NCI-H2227 treated with DMSO at 0.1 percent for 48 hours (cell line): Measurements from ENCODE around the gene SYCE3.

Experiments used
- DNase-seq: peaks from one replicate; lab custom pipeline; 2025; lab: John Stamatoyannopoulos, UW

Gene SYCE3

DNA sequence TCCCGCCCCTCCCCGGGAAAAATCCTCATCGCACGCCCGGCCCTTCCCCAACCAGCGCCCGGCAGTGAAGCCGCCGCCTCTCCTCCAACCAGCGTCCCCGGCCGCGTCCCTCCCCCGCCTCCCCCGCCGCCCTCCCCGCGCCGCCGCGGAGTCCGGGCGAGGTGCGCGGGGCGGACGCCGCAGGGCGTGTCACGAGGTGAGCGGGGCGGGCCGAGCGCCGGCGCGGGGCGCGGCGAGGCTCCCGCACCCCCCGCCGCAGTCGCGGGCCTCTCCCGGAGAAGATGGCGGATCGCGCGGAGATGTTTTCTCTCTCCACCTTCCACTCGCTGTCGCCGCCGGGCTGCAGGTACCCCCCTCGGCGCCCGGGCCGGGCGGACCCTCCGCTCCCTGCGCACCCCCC is 37.8 kb upstream of the SYCE3 start, which contains the start of gene MAPK8IP2:
MAPK8IP2 (plus strand) TSS at position 256 of the 400 bp plus-strand sequence; CDS start at position 282, 26 bp downstream.
- peak; percentile 21 for DNase-seq

DNA sequence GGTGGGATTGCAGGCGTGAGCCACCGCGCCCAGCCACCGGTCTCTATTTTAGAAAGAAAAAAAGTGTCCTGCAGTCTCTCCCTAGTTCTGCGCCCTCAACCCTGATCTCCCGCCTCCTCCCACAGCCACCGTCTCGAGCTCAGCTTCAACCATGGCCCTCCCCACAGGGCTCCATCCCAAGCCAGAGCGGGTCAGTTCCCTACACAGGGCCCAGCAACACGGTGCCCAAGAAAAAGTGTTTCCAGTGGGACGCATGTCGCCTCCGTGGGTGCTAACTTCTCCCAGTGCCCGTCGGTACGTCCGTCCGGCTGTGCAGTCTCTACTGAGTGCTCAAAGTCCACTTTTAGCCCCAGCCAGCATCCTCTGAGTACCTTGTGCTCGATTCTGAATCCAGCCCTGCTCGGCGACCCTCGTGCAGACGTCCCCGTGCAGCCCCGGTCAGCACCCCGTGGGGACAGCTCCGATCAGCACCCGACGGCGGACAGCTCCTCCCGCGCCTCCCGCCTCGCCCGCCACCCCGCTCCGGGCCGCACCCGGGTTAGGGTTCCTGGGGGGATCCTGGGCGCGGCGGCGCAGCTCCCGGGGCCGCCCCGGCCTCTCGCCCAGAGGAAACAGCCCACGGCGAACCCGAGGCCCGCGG is 37.2 kb upstream of the SYCE3 start:
- peak; percentile 3 for DNase-seq

DNA sequence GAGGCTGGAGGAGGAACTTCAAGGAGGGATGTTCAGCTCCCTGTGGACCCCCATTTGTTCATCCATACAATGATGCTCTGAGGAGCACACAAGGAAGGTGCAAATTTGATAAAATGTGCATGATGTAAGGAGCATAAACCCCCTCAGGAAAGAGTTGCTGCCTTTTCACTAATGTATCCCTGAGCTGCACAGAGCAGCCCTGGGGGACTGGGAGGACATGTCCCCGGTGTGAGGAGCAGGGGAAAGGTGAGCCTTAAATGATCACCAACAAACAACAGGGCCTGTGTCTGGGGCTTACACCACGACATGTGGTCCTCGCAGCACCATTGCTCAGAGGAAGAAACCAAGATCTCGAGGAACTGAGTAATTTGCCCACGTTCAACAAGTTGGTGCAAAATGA is 34.4 kb upstream of the SYCE3 start:
- no peak for DNase-seq

DNA sequence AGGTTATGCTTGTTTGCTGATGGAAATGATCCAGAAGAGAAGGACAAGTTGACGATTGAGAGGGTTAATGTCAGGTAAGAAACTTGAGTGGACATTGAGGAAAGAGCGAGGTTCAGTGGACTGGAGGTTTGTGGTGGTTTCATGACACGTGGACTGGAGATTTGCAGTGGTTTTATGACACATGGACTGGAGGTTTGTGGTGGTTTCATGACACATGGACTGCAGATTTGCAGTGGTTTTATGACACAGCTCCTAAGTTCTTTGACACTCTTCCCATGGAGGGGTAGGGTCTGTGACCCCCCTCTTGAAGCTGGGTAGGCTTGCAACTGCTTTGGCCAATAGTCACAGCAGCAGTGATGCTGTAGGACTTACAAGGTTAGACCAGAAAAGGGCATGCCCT is 32.5 kb upstream of the SYCE3 start:
- no peak for DNase-seq

DNA sequence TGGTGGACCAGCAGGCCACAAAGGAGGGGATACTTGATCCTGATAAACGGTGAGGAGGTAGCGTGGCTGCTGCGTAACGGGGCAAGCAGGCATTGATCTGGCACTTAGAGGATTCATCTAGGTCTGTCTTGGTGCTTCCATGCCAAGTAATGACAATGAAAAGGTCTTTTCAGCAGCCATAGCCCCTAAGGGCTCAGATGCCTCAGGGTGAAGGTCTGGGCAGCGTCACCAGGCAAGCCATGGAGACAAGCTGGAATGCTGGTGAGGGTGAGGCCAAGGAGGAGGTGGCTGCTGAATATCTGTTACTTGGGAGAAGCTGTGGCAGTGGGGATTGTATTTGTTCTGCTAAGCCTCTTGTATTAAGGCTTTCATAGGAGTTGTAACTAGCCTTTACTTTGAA is 24.7 kb upstream of the SYCE3 start:
- no peak for DNase-seq

DNA sequence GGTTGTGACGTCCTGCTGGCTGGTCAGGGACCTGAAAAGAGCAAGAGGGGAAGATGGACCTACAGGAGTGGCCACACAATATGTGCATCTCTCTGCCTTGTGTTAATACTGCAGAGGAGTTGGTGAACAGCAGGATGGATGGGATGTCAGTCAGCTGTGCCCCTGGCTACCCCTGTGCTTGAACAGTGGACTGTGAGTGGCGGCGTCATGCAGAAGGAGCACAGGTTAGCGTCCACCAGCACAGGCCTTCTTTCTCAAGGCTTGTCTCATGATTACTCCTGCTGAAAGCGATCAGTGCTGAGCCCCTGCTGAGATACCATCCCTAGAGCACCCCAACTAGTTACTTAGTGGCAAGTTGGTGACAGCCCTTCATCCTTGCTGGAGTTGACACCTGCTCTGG is 23.7 kb upstream of the SYCE3 start:
- no peak for DNase-seq

DNA sequence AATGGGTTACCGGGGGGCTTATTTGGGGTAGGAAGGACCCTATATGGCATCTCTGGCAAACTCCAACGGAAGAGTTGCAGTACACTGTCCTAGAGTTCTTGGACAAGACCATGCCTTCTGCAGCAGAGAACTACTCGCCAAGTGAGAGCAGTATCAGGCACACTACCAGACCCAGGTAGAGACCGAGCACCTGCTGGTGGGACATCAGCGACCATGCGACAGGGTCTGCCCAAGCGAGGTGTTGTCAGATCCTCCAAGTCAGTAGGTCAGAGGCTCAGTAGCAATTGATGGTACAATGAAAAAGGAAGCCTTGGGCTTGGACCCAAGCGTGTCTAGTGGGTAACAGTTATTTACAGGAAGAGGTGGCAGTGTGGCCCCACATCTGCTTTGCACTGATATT is 23.1 kb upstream of the SYCE3 start:
- DNase-seq = no peak

DNA sequence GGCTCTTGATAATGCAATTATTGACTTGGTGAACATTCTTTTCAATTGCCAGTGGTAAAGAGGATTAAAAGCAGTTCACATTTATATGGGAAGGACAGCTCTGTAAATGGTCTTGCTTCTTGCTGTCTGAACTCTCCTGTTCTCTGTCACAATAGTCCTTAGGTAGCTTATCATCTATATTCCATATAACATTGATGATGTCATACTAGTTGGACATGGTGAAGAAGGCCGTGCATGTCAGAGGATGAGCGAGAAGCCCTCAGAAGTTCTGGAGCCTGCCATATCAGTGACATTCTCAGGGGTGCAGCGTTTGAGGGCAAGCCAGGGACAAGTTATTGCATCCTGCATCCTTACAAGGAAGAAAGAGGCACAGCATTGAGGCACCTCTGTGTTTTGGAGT is 22.5 kb upstream of the SYCE3 start:
- DNase-seq = no peak

DNA sequence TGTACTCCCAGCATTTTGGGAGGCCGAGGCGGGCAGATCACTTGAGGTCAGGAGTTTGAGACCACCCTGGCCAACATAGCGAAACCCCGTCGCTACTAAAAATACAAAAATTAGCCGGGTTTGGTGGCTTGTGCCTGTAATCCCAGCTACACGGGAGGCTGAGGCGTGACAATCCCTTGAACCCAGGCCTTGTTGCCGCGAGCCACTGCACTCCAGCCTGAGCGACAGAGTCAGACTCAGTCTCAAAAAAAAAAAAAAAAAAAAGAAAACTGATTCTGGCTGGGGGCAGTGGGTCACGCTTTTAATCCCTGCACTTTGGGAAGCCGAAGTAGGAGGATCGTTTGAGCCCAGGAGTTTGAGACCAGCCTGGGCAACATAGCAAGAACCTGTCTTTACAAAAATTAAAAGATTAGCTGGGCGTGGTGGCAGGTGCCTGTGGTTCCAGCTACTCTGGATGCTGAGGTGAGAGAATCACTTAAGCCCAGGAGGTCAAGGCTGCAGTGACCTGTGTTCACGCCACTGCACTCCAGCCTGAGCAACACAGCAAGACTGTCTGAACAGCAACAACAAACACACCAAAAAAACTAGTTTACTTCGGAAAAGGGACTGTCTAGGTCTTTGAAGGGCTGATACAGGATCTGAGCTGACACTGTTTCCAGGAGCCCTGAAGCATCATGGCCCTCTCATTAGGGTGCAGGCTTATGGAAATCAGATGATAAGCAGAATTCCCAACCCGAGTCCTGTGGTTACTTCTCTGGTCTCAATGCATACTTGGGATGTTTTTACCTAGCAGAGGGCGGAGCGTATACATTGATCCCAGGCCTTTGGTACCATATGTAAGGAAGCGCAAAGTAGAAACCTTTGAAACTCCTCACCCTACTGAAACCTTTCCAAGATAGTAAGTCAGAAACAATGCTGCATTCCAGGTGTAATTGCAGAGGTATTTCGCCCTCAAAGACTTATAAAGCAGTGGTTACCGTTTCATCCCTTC is 21.7 kb upstream of the SYCE3 start:
- DNase-seq = no peak

DNA sequence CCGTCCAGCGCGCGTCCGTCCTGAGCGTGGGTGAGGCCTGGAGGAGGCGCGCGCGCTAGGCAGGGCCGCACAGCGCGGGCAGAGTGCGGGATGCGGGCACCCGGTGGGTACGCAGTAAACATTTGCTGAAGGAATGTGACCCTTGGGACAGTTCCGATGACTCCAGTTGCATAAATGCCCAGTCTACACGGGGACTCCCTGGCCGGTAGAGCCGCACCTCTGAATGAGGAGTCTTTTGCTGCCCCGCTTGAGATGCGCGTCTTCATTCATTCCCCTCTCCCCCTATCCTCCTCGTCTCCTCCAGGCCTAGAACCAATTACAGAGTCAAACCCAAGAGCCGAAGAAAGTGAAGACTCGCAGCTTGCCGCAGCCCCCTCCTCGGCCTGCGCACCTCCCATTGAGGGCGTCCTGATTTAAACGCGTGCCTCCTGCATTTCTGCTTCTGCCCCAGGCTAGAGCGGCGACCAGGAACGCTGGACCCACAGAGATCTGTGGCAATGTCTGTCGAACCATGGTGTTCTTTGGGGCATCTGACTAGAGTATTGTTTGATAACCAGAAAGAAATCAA is 20.7 kb upstream of the SYCE3 start:
- DNase-seq = no peak

DNA sequence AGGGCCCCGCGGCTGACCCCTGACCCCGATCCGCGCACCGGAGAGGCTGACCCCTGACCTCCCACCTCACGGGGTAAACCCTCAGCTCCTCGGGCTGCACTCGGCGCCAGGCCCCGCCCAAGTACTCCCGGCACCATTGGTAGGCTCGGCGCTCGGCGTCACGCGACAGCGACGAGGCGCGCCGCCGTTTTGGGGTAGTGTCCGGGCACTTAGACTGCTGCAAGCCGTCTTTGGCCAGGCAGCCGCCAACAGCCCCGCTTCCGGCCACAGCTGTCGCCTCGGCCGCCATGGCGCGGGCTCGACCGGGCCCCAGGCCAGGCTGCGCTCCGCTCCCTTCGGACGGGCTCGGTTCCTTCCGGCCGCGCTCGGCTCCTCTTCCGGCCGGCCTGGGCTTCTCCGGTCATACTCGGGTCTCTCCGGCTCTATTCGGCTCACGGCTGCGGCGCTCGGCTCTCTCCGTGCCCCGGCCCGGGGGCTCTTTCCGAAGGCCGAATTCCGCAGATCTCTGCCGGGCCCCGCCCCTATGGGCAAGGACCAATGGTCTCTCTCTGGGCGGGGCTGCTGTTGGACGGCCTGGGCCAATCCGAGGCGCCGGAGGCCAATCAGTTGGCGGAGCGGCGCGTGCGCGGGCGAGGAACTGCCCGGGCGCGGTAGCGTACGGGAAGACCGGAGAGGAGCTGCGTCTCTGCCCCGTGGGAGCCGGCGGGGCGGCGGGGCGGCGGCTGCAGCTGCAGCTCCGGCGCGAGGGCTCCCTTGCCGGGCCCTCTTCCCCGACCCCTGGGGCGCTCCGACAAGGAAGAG is 20.0 kb upstream of the SYCE3 start, which contains the start of gene CHKB:
CHKB (minus strand) TSS at position 357 of the 801 bp plus-strand sequence; CDS start at position 289, 68 bp downstream.
- peak; percentile 94 for DNase-seq

DNA sequence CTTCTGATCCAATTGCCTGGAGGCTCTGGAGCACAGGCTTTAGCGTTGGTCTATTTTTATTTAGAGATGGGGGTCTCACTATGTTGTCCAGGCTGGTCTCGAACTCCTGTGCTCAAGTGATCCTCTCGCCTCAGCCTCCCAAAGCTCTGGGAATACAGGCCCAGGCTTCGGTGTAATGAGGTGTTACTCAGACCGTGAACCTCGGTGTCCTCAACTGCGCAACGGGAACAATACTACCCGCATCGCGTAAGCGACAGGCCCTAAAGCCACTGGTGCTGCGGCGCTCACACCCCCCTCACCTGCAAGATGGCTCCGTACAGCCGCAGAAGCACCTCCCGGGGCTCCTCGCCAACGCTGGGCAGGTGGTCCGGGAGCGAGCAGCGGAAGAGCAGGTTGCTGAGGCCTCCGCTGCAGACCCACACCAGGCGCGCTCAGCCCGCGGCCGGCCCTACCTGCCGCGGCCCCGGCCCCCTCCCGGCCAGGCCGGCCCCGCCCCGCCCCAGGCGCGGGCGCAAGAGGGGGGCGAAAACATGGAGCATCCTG is 19.3 kb upstream of the SYCE3 start:
- no peak for DNase-seq

DNA sequence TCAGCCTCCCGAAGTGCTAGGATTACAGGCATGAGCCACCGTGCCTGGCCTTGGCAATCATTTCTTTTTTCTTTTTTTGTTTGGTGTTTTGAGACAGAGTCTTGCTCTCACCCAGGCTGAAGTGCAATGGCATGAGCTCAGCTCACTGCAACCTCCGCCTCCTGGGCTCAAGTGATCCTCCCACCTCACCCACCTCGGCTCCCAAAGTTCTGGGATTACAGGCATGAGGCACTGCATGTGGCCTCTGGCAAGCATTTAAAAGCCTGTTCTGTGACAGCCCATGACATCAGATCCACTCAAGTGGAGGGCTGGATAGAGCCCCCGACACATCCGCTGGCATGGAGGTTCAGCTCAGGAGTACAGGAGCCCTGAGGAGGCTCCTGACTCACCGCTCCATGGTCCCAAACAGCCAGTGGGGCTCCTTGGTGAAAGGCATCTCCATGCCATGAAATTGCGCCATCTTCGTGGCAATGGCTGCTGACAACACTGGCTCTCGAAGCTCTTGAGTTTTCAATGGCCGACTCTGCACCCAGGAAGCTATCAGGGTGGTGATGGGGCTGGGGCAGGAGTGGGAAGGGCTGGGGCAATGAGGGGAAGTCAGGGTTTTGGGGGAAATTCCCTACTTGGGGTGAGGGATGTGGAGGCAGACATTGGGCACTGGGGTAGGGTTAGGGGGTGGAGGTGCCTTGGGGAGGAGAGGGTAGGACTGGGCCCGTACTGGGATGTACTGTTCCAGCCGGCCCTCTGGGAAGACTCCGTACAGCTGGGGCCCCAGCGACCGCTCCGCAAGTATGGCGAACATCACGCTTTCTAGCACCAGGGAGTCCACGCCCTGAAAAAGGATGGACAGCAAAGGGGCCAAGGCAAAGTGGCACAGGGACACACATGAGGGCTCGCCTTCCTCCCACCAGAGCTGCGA is 18.6 kb upstream of the SYCE3 start:
- no peak for DNase-seq

DNA sequence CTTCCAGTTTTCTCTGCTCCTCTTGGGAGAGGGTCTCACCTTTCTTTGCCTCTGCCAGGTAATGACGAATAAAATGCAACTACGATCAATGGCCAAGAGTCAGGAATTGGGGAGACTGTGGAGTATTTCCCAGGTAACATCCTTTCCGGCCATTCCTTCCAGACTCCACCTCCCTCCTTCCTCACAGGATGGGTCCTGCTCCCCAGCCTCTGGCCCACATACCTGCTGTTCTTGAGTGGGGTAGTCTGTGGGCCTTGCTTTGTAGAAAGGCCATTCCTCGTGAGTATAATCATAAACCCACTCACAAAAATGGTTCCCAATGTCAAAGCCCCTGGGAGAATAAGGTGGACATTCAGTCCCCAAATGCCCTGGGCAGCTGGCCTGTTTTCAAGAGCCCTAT is 17.0 kb upstream of the SYCE3 start:
- DNase-seq = no peak

DNA sequence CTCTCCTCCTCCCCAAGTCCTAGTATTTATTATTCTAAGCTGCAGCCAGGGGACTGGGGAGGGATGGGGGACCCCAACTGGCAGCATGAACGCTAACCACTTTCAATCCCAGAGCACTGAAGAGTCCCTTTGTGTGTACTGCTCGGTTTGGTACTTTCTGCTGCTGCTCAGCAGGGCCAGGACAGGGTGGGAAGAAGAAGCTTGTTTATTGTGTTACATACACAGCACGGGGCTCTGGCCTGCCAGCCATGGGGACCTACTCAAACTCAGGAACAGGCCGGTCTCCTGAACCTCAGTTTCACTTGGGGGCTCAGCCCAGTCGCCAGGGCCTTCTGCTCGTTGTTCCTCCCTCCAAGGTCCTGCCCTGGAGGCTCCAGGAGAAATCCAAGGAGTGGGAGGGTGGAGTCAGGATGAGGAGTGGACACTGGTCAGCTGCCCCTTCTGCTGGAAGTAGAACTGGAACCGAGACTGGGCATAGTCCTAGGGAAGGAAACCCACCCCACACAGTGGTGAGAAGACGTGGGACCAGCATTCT is 16.1 kb upstream of the SYCE3 start:
- no peak for DNase-seq

DNA sequence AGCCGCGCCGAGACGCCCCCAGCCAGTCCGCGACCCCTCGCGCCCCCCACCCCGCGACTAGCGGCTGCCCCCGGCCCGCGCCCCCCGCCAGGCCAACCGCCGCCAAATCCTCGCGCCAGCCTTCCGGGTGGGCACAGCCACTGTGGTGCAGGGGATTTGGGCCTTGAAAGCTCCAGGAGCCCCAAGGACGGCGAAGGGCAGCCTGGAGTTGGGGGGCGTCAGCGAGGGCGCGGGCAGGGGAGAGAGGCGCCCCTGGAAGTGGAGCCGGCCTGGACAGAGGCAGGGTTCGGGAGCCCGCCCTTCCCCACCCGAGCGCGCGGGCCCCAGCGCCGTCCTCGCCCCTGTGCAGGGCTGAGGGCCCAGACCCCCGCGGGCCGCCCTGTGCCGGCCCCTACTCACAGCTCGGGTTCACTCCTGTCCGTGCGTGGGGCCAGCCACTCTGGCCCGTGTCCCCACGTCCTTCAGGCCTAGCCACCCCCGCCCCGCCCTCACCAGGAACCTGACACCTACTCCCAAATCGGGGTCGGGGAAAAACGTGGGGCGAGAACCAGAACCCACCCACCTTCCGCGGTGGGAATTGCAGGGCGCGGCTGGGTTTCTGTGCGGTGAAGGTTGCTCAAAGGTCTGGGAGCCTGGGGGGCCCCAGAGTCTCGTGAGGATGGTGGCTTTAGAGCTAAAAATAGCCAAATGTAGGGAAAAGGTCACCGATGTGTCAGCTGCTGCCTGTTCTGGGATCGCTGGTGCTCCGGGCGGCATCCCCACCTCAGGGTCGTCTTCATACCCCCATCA is 15.5 kb upstream of the SYCE3 start, which contains the start of gene CPT1B:
CPT1B (minus strand) TSS at position 441 of the 789 bp plus-strand sequence. CDS start 512 bp downstream, outside the sequence.
- no peak for DNase-seq

DNA sequence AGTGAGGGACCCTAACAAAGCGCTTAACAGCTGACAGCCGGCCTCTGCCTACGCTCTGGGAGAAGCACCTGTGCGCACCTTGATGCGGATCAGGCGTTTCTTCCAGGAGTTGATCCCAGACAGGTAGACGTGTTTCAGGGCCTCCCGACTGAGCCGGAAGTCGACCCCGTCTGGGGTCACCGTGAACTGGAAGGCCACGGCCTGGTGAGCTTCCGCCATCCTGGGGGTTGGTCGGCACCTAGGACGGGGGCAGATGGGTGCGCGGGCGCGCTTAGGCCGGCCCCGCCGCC is 14.9 kb upstream of the SYCE3 start:
- no peak for DNase-seq

DNA sequence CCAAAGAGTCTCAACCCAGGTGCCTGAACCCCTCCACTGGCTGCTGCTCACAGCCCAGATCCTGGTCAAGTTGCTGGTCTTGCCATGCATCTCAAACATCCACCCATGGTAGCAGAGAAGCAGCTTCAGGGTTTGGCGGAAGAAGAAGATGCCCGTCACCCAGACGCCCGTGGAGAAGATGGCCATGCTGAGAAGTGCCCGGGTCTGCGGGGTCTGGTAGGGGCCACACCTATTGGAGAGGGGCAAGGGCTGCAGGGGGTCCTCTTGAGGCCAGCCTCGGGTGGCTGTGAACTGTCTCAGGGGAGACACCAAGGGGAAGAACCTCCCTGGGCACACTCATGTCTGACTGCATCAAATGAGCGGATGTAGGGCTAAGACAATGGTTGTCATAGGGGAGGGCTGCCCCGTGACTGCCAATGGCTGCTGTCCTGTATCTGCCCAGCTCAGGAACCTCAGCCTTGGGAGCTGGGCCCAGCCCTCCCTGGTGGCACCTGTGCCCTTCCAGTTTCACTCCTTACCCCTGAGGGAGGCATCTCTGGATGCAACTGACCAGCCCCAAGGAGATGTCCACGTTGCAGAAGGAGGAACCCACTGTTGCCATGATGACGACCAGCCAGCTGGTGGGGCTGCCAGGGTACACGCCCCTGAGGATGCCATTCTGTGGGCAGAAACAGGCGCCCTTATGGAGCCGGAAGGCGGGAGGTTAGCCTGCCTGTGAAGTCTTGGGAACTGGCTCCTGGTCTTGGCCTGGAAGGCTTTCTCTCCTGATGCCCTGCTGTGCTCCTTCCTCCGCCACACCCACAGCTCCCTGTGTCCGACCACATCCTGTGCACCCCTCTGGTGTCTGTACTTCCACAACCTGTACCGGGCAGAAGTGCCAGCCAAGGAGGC is 14.3 kb upstream of the SYCE3 start:
- DNase-seq = no peak
